Hematopoietic multipotent progenitor cell treated with erythropoietin and hydrocortisone succinate and interleukin-3 and kit ligand, for 15 days (in vitro differentiated cells): ENCODE results near the gene C4orf50.

ENCODE experiments used
- DNase-seq: peaks from one replicate; pipeline ENCODE4 v3.0.0-alpha.2; 2015; ENCODE audit warnings: low spot score

Gene C4orf50

GRCh38 chr4:6043843-6044242 is 25.6 kb upstream of the C4orf50 start:
- no peak for DNase-seq

GRCh38 chr4:6043188-6043587 is 25.0 kb upstream of the C4orf50 start:
- no peak for DNase-seq

- DNase-seq, result no peak
Observed at GRCh38 chr4:6042293-6043063, 24.2 kb upstream of the C4orf50 start.

- DNase-seq, result no peak
Observed at GRCh38 chr4:6041800-6042199, 23.6 kb upstream of the C4orf50 start.

- DNase-seq, result no peak
Observed at GRCh38 chr4:6038711-6039110, 20.5 kb upstream of the C4orf50 start.

GRCh38 chr4:6035786-6036185 is 17.6 kb upstream of the C4orf50 start:
- no peak for DNase-seq

GRCh38 chr4:6033381-6033780 is 15.2 kb upstream of the C4orf50 start:
- no peak for DNase-seq

GRCh38 chr4:6032249-6033244 is 14.3 kb upstream of the C4orf50 start:
- peak; percentile 20 for DNase-seq

- no peak for DNase-seq
Observed at GRCh38 chr4:6031846-6032245, 13.6 kb upstream of the C4orf50 start.

- DNase-seq, result no peak
Observed at GRCh38 chr4:6030679-6031078, 12.4 kb upstream of the C4orf50 start.

- no peak for DNase-seq
Observed at GRCh38 chr4:6029254-6029653, 11.0 kb upstream of the C4orf50 start.

GRCh38 chr4:6028168-6028567 is 9.9 kb upstream of the C4orf50 start:
- no peak for DNase-seq

GRCh38 chr4:6027392-6027791 is 9.2 kb upstream of the C4orf50 start:
- DNase-seq, result no peak

GRCh38 chr4:6024313-6024960 is 6.2 kb upstream of the C4orf50 start:
- no peak for DNase-seq

GRCh38 chr4:6023731-6024130 is 5.5 kb upstream of the C4orf50 start:
- DNase-seq, result no peak

- no peak for DNase-seq
Observed at GRCh38 chr4:6022607-6023288, 4.5 kb upstream of the C4orf50 start.

GRCh38 chr4:6021831-6022606 is 3.8 kb upstream of the C4orf50 start:
- DNase-seq, result no peak

GRCh38 chr4:6020613-6021012 is 2.4 kb upstream of the C4orf50 start:
- DNase-seq, result no peak

- DNase-seq, result peak; percentile 59
Observed at GRCh38 chr4:6019316-6020263, 1.4 kb upstream of the C4orf50 start.

GRCh38 chr4:6017800-6018199 is 431 bp downstream of the C4orf50 start:
- DNase-seq, result no peak
